H7 (cell line): ENCODE results near the gene PLA2G4A. TPM values are rescaled to one million over a fixed set of nuclear protein-coding genes. Genes with fewer than 3 reads are reported as not detected.
"Not testable (repeated sequence)": the region's sequence is repeated elsewhere in the genome, so short reads cannot be mapped to it uniquely, and the experiment has no call there.

ENCODE experiments used
- DNase-seq: peaks from one replicate; pipeline ENCODE4 v3.0.0; 2012
- H3K27me3 ChIP-seq: 2 replicates; pipeline ENCODE4 v1.6.0; 2011; ENCODE audit warnings: mild to moderate bottlenecking, low read length; ENCODE audit not compliant: control insufficient read depth, insufficient read depth
- H3K36me3 ChIP-seq: replicated peaks from 2 replicates; pipeline ENCODE4 v1.5.1; 2011; ENCODE audit warnings: low read length; ENCODE audit not compliant: control insufficient read depth, insufficient read depth
- H3K4me3 ChIP-seq: 2 replicates; pipeline ENCODE4 v1.5.1; 2011; ENCODE audit warnings: low read depth, mild to moderate bottlenecking, control low read depth, low read length, moderate library complexity; ENCODE audit not compliant: insufficient read depth
- total RNA-seq: library from RNA; depleted of rRNA; stranded (reverse); fragments of >200 nt; shearing (Covaris generic); gene quantifications from 2 replicates; pipeline ENCODE4 v1.2.3, GENCODE V29; 2014

Gene PLA2G4A
- total RNA-seq, 1 experiment from 2014 or later = 1.1 TPM

DNA sequence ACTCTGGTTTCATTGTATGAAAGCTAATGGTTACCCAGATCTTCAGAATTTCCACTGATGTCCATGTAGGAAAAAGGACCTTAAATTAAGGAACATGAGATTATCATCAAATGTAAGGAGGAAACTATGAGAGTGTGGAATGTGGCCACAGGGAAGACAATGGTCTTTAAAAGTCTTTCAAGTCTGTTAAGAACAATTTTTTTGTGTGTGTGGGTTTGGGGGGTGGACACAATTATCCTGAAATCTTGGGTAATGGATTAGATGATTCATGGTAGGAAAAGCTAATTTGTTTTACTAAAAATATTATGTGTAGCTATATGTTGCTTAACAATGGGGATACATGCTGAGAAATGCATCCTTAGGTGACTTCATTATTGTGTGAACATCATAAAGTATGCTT is 72.9 kb downstream of the PLA2G4A start:
- Histone ChIP-seq H3K27me3 (no peaks in the 10 kb centered on the region), H3K4me3 (no peak overlapping the region), H3K36me3 (no peaks in the 10 kb centered on the region)
- no peak for DNase-seq

DNA sequence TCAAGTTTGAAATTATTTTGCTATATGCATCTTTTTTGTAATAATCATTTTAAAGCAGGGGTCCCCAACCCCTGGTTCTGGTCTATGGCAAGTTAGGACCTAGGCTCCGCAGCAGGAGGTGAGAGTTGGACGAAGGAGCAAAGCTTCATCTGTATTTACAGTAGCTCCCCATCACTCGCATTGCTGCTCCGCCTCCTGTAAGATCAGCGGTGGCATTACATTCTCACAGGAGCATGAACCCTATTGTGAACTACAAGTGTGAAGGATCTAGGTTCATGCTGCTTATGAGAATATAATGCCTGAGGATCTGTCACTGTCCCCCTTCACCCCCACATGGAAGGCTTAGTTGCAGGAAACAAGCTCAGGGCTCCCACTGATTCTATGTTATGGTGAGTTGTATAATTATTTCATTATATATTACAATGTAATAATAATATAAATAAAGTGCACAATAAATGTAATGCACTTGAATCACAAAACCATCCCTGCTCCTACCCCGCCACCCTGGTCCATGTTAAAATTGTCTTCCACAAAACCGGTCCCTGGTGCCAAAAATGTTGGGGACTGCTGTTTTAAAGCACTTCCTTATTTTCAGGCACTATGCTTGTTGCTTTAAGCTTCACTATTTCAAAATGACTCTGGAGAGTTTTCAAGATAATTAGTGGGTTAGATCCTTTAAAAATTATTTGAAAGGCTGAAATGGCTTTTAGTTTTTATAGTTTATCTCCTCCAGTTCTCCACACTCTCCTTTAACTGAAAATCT is 74.8 kb downstream of the PLA2G4A start:
- no peak overlapping the region for H3K4me3 ChIP-seq
- no peak for DNase-seq
- H3K27me3 ChIP-seq = no peaks in the 10 kb centered on the region
- no peaks in the 10 kb centered on the region for H3K36me3 ChIP-seq

DNA sequence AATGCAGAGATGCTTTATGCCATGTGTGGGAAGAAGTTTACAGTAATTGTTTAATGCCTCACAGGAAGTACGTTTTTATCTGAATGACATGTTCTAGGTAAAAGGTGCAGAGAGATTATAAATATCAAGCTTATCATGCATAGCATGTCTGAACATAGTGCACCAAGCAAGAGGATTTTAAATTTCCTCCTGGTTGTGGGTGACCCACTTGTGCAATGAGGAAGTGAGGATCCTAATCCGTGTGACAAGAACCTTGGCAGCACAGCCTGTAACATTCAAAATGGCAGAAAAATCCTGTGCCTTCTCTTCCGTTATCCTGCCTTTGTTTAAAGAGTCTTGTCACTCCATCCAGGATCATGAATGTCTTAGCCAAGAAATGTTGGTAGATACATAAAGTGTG is 75.6 kb downstream of the PLA2G4A start:
- no peak overlapping the region for H3K4me3 ChIP-seq
- no peak for DNase-seq
- no peaks in the 10 kb centered on the region for H3K36me3 ChIP-seq
- H3K27me3 ChIP-seq = no peaks in the 10 kb centered on the region

DNA sequence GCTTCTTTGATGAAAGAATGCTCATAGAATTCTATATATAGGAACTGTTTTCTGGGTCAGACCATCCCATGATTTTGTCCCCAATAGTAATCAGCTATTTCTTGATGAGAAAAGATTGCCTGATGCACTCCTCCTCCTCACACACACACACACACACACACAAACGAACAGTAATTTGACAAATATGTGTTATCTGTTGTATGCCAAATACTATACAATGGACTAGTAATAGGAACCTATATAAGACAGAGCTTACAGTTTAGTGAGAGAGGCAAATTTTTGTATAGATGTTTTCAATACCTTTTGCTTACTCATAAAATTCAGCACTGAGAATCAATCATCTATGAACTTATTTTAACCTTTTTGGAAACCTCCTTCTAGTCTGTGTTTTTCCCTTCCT is 76.8 kb downstream of the PLA2G4A start:
- Histone ChIP-seq H3K27me3 (no peaks in the 10 kb centered on the region), H3K4me3 (no peak overlapping the region), H3K36me3 (no peaks in the 10 kb centered on the region)
- DNase-seq = no peak

DNA sequence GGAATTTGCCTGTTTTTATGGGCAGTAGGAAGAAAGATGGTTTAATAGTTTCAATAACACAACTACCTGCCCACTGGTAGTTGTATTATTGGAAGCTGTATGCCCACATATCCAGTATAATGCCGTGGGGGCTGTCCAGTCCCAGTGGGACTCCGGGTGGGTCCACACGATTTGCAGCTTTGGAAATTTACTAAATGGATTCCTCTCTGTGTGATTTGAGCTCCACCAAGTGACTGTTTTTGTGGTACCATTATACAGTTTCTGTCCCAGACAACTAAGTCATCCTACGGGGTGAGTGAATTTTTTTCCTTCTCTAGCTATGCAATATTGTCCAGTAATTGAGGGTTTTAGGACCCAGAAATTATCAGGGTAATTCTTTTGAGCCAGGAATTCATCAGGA is 86.8 kb downstream of the PLA2G4A start:
- DNase-seq = no peak
- no peaks in the 10 kb centered on the region for H3K36me3 ChIP-seq
- H3K27me3 ChIP-seq = no peaks in the 10 kb centered on the region
- no peak overlapping the region for H3K4me3 ChIP-seq

DNA sequence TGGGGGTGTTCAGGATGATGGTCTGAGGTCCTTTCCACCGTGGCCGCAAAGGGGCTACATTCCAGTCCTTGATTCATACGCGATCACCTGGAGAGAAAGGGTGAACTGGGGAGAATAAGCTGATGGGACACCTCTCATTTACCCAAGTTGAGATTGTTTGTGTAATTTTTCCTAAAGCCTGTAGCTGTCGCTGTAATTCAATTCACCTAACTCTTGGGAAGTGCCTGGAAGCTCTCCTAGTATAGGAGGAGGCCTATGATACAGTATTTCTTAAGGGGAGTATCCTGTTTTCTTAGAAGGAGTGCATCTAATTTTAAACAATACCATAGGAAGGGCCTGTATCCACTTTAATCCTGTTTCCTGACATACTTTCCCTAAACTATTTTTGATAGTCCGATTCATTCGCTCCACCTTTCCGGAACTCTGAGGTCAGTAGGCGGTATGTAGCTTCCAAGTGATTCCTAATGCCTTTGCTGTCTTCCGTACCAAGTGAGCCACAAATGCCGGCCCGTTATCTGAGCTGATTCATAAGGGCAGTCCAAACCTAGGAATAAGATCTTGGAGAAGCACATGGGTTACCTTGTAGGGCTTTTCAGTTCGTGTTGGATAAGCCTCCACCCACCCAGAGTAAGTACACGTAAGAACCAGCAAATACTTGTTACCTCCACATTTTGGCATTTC is 88.5 kb downstream of the PLA2G4A start:
- DNase-seq, H3K4me3 ChIP-seq, H3K36me3 ChIP-seq, H3K27me3 ChIP-seq: not testable (repeated sequence)

DNA sequence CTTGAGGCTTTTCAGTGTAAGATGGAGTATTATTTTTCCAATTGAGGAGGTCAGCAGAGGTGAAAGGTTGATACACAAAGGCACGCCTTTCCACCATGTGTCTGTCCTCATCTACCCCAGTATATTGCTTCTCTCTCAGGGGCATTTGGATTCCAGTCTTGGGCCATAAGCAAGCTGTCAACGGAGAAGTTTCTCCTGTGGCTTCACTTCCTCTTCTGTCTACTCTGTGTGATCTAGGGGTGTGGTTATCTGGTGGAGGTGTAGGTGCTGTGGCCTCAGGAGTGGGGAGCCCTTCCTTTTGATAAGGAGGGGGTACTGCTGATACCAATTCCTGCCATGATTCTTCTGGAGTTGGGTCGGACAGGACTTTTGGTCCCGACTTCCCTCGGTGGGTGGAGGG is 92.6 kb downstream of the PLA2G4A start:
- H3K4me3 ChIP-seq, H3K27me3 ChIP-seq, H3K36me3 ChIP-seq, DNase-seq: not testable (repeated sequence)

DNA sequence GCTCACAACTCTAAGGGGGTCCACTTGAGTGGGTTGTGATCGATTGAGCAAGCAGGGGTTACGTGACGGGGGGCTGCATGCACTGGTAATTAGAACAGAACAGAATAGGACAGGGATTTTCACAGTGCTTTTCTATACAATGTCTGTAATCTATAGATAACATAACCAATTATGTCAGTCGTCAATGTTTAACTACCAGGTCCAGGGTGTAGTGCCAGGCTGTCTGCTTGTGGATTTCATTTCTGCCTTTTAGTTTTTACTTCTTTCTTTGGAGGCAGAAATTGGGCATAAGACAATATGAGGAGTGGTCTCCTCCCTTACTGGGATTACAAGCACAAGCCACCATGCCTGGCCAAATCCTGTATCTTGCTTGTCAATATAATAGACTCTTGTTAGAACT is 94.1 kb downstream of the PLA2G4A start:
- not testable (repeated sequence) for H3K27me3 ChIP-seq, DNase-seq, H3K36me3 ChIP-seq, H3K4me3 ChIP-seq

DNA sequence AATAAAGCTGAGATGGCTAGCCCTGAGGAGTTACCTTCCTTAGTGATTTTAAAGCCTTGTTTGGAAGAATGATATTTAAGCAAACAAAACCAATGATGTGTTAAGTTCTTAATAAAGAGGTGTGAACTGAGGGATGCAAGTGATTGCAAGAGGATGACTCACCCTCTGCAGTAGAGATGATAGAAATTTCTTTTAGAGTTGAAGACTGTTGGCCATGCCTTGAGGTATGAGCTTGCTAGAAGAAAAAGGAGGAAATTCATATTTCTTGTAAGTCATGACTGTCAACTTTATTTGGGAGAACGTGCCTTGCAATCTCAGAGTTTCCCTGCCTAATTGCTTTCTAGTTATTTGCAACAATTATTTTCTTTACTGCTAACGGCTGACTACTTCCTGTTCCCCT is 94.7 kb downstream of the PLA2G4A start:
- no peak overlapping the region for H3K4me3 ChIP-seq
- DNase-seq = no peak
- no peaks in the 10 kb centered on the region for H3K27me3 ChIP-seq
- H3K36me3 ChIP-seq = no peaks in the 10 kb centered on the region

DNA sequence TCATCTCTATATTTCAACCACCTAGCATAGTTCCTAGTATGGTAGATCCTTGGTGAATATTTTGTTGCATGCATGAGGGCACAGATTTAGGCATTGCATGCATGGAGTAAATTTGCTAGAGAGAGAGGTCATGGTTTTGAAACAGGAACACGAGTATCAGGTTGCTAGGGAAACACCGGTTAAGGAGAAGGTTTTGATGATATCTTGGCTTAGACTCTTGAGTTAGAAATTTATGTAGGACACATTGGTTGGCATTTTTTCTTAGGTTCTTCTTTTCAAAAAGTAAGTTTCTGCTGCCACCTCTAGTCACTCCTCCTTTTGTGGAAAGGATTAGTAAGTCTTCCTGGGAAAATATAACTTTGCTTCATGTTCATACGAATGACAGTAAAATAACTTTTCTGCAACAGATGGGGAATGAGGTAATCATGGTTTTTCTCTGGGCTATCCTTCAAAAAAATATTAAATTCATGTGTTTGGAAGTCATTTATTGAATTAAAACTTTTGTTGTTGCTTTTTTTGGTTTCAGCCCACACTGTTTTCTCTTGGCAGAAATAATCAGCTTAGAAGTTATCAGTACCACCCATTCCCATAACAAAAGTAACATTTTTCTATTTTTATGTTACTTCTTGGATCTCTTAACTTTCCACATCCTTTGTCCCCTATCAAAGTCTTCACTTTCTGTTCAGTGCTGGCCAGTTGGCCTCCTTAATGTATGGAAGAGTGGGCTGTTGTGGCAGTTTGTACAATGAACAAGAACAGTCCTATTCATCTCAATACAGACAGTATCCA is 97.3 kb downstream of the PLA2G4A start:
- H3K36me3 ChIP-seq = no peaks in the 10 kb centered on the region
- H3K27me3 ChIP-seq = no peaks in the 10 kb centered on the region
- DNase-seq = no peak
- no peak overlapping the region for H3K4me3 ChIP-seq

DNA sequence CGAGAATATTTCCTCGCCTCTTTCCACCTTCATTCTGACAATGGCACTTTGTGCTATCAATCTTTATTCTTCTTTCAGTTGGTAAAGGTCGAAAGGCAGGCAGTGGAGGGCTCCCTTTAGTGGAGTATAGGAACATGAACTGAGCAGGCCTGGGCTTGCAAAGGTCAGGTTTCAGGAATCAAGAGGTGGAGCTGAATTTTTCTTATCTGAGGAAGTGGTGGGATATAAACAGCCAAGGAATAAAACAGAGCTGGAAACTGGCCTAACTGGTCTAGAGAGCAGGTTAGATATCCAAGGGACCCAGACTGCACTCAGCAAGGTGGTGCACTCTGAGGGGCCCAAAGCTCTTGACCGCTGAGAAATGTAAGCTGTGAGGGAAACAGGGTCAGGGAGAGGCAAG is 99.1 kb downstream of the PLA2G4A start:
- no peak overlapping the region for H3K4me3 ChIP-seq
- H3K27me3 ChIP-seq = no peaks in the 10 kb centered on the region
- DNase-seq = no peak
- H3K36me3 ChIP-seq = no peaks in the 10 kb centered on the region

DNA sequence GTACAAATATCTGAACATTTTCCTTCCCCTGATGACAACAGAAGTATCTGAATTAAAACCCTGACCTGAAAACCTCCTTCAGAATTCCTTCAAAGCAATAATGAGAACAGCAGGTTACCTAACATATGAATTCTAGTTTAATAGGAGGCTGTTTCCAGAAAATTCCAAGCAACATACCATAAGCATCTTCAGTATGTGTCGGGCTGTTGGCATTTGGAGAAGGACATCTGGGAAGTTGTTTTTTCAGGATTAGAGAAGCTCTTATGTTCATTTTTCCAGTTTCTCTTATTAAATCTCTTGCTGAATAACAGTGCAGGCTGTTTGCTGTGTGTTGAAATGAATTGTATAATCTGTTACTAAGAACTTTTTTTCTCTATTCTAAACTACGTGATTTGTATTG is 101.5 kb downstream of the PLA2G4A start:
- DNase-seq = no peak
- no peak overlapping the region for H3K4me3 ChIP-seq
- H3K36me3 ChIP-seq = no peaks in the 10 kb centered on the region
- no peaks in the 10 kb centered on the region for H3K27me3 ChIP-seq

DNA sequence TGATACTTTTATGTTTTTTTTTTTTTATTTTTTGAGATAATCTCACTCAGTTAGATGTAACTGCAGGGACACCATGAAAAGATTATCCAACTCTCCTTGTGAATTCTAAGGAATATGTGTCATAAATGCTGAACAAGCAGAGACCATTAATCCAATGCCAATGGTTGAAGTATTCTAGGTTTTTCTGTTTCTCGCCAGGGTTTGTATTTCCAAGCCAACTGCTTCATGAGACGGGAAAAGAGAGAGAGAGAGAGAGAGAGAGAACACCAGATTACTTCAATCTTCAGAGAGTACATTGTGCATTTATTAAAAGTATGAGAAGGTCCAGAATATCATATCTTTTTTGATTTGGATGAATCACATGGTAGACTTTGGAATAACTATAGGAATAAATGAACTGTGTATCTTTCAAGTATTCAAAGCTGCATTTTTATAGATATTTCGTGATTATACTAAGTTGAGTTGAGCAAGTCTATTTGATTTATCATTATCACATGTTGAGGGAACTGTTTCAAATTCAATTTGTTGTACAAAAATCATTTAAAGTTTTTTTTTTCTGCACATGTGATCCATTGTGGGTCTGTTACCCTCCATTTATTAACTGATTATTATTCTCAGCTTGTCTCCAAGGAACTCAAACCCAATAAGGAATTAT is 108.4 kb downstream of the PLA2G4A start:
- H3K36me3 ChIP-seq = no peaks in the 10 kb centered on the region
- DNase-seq = no peak
- no peaks in the 10 kb centered on the region for H3K27me3 ChIP-seq
- H3K4me3 ChIP-seq = no peak overlapping the region

DNA sequence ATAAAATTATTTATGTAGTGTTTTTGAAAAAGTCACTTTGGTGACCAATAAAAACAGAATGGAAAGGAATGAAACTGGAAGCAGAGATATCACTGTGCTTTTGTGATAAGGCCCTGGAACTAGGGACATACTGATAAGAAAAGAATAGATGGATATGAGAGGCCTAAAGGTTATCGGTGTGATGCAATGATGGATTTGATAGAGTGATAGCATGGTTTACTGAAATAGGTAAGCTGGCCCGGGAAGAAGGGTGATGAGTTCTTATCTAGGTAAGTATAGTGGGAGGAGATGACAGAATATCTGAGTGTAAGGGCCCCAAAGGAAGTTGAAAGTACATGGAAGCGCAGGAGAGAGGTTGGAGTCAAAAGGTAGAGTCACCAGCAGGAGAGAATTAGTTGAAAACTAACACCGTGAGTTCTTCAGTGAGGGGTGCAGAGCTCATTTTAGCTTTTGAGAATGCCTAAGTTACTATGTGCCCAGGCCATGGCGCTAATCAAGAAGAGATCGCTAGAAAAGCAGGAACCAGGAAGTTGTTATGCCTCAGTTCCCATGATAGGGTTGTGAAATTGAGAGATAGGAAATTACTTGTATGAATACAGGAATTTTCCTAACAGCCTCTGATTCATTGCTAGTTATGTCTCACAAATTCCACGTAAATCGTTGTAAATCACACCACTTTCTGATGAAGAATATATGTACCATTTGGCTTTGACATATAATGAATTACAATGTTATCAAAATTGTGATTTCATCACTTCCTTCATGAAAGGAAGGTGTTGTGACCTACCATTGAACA is 115.3 kb downstream of the PLA2G4A start:
- Histone ChIP-seq H3K36me3 (no peaks in the 10 kb centered on the region), H3K4me3 (no peak overlapping the region), H3K27me3 (no peaks in the 10 kb centered on the region)
- no peak for DNase-seq
